ENCODE results near the gene PRRC2A.

Gene PRRC2A

DNA sequence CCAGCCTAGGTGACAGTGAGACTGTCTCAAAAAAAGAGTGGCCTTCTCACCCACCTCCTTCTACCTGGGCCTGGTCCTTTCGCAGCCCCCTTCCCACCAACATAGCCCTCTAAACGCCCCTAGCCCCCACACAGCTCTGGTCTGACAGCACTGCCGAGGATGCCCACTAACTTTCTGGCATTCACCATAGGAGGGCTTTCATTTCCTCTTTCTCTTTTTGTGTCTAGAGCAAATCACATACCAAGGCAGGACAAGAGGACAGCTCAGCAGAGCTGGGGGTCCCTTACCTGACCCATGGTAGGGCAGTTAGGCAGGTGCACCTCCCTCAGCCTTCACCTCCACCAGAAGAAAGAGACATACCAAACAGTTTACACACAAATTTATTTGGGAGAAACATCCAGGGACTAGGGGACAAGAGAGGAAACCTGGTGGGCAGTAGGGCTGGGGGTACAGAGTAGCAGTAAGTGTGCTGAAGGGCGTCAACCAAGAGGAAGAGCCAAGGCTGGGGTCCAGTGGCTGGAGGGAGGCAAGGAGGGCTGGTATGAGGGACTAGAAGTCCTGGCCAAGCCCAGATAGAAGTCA lies 55.9 kb downstream of the PRRC2A start:
- DNase-seq, result no peak

- DNase-seq, result no peak
Observed at GRCh38 chr6:31676904-31677303, 56.4 kb downstream of the PRRC2A start.

- DNase-seq, result no peak
Observed at GRCh38 chr6:31677955-31678354, 57.4 kb downstream of the PRRC2A start.

DNA sequence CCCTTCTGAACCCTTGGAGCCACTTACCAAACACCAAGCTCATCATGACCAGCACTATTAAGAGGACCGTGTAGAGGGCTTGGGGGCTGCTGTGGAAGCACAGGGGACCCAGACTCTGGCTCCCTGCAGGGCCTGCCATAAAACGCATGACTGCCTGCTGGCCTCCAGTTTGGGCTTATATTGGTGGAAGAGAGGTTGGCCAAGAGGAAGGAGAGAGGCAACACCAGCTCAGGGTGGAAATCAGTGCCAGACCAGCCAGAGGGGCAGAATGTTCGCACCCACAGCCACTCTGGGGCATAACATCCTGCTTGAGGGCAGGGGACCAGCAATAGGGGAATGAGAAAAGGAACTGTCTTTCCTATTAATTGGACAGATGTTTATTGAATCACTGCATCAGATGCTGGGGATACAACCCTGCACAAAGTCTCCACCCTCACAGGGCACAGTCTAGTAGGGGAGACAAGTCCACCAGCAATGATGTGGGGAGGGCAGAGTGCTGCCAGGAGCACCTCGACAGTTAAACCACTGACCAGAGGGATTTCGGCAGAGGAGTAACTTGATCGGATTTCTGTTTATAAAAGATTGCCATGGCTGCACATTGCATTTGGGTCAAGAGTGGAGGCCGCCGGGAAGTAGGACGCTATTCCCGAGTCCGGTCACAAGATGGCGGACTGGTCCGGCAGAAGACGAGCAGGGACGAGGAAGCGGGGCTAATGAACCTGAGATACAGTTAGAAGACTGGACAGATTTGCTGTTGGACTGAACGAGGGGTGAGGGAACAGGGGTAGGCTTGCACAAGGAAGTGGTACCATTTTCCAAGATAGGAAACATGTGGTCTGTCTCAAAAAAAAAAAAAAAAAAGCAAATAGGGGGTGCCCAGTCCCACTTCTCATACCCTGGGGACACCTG lies 60.0 kb downstream of the PRRC2A start, which contains the start of gene LY6G5C:
LY6G5C (minus strand) TSS at position 842 of the 909 bp plus-strand sequence; CDS start at position 148, 694 bp downstream.
- DNase-seq, result peak; percentile 66 to 85

- peak; percentile 53 to 56 for DNase-seq
Observed at GRCh38 chr6:31681135-31681671, 60.7 kb downstream of the PRRC2A start.

DNA sequence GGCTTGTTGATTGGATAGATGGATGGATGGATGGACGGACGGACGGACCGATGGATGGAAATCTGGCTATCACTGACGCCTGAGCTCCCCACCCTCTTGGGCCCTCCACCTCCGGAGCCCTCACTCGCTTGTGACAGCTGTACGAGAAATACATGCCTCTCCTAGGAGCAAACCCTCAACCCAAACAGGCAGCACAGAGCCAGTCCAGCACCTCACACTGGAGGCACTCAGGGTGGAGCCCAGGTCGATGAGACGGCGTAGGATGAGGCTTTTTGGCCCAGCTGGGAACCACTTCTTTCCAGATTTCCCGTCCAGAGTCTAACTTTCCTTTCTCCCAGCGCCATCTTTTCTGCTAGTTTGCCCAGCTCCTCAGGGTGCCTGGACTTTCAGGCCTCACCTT lies 63.1 kb downstream of the PRRC2A start:
- no peak for DNase-seq

- DNase-seq, result no peak
Observed at GRCh38 chr6:31686483-31686882, 66.0 kb downstream of the PRRC2A start.

DNA sequence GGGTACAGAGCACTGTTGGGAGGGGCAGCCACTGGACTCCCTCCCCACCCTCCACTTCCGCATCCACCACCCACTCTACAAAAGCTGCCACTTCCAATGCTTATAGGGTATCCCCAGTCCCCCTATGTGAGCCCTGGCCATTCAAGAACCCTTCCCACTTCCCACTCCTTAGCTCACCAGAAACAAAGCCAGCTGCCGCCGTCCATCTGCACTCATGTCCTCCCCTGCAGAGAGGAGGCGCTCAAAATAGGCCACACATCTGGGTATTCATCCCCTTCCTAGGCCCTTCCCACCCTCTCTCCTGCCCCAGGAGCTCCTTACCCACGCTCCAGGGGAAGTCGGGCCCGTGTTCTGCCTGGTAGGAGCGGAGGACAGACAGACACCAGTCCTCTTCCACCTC lies 66.8 kb downstream of the PRRC2A start:
- no peak for DNase-seq

Data from NCI-H524 (cell line).